A549 (cell line): ENCODE results near the gene TSPAN18.

Experiments
- HMGXB4 ChIP-seq: fragments of 250-450 bp; sonication (Bioruptor Pico); IDR thresholded peaks from 2 replicates; pipeline ENCODE4 v1.5.0; 2021; ENCODE audit warnings: mild to moderate bottlenecking, moderate library complexity, borderline replicate concordance
- POLR2A ChIP-seq: IDR thresholded peaks from 2 replicates; pipeline ENCODE4 v1.6.1; 2012; ENCODE audit warnings: mild to moderate bottlenecking, low read length
- TF ChIP-seq, protein P1 (sequence below): fragments of >200 bp; sonication (Bioruptor Twin); formaldehyde crosslinking; IDR thresholded peaks from 3 replicates; pipeline ENCODE4 v1.5.1; 2016
- TF ChIP-seq, protein P2 (sequence below): fragments of 150-350 bp; IDR thresholded peaks from 2 replicates; pipeline ENCODE4 v1.6.1; 2014; ENCODE audit warnings: low read depth, mild to moderate bottlenecking, low read length

GRCh38 chr11:44824300-44824704 is 97.5 kb downstream of the TSPAN18 start:
- TF ChIP-seq, protein P1, sequence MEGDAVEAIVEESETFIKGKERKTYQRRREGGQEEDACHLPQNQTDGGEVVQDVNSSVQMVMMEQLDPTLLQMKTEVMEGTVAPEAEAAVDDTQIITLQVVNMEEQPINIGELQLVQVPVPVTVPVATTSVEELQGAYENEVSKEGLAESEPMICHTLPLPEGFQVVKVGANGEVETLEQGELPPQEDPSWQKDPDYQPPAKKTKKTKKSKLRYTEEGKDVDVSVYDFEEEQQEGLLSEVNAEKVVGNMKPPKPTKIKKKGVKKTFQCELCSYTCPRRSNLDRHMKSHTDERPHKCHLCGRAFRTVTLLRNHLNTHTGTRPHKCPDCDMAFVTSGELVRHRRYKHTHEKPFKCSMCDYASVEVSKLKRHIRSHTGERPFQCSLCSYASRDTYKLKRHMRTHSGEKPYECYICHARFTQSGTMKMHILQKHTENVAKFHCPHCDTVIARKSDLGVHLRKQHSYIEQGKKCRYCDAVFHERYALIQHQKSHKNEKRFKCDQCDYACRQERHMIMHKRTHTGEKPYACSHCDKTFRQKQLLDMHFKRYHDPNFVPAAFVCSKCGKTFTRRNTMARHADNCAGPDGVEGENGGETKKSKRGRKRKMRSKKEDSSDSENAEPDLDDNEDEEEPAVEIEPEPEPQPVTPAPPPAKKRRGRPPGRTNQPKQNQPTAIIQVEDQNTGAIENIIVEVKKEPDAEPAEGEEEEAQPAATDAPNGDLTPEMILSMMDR = no peak
- TF ChIP-seq HMGXB4 (CRISPR knock-in tag) (no peak), POLR2A (no peak)
- TF ChIP-seq, protein P2, sequence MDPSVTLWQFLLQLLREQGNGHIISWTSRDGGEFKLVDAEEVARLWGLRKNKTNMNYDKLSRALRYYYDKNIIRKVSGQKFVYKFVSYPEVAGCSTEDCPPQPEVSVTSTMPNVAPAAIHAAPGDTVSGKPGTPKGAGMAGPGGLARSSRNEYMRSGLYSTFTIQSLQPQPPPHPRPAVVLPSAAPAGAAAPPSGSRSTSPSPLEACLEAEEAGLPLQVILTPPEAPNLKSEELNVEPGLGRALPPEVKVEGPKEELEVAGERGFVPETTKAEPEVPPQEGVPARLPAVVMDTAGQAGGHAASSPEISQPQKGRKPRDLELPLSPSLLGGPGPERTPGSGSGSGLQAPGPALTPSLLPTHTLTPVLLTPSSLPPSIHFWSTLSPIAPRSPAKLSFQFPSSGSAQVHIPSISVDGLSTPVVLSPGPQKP = no peak
